K562 (cell line): ENCODE measurements around the gene RDH13. TPM values are rescaled to one million over a fixed set of nuclear protein-coding genes. Genes with fewer than 3 reads are reported as not detected.
A peak's percentile ranks its signal among the peaks of the same experiment; 100 is the strongest.

Experiments used
- CEBPB ChIP-seq: fragments of 450-650 bp; IDR thresholded peaks from 2 replicates; pipeline ENCODE4 v1.6.1; 2016; ENCODE audit warnings: missing genetic modification characterization, missing compliant biosample characterization
- CREM ChIP-seq: IDR thresholded peaks from 2 replicates; pipeline ENCODE4 v1.6.1; 2014; ENCODE audit warnings: antibody characterized with exemption, low read depth
- CSDE1 ChIP-seq, 2 experiments: fragments of 450-650 bp; IDR thresholded peaks; 2 replicates each; pipeline ENCODE4 v1.6.1; 2016; ENCODE audit warnings: mild to moderate bottlenecking in 1 of 2
- JUND ChIP-seq, 2 experiments: IDR thresholded peaks; 2 replicates in 1 of 2; 3 replicates in 1 of 2; pipeline ENCODE4 v1.6.1; 2011; ENCODE audit warnings: borderline replicate concordance in 2 of 2, low read depth in 2 of 2, low read length in 2 of 2, improper control_type of control experiment in 1 of 2, missing biosample characterization in 1 of 2, missing genetic modification characterization in 1 of 2, missing genetic modification reagents in 1 of 2
- MTA3 ChIP-seq: fragments of 450-650 bp; formaldehyde crosslinking; IDR thresholded peaks from 2 replicates; pipeline ENCODE4 v1.6.1; 2017; ENCODE audit warnings: mild to moderate bottlenecking, borderline replicate concordance
- POLR2G ChIP-seq: fragments of 200-400 bp; formaldehyde crosslinking; IDR thresholded peaks from 2 replicates; pipeline ENCODE4 v1.6.1; 2017; ENCODE audit warnings: low read depth, mild to moderate bottlenecking, antibody characterized with exemption, low read length, moderate library complexity
- POLR2H ChIP-seq: IDR thresholded peaks from 2 replicates; pipeline ENCODE4 v1.6.1; 2016; ENCODE audit warnings: missing genetic modification characterization, low read depth, mild to moderate bottlenecking, control low read depth, missing compliant biosample characterization, moderate library complexity
- SAFB ChIP-seq: fragments of 200-400 bp; formaldehyde crosslinking; IDR thresholded peaks from 2 replicates; pipeline ENCODE4 v1.6.1; 2017; ENCODE audit warnings: low read depth, low read length, borderline replicate concordance
- ZNF584 ChIP-seq: fragments of 200-800 bp; sonication (Bioruptor generic); IDR thresholded peaks from 2 replicates; pipeline ENCODE4 v1.6.1; 2016; ENCODE audit warnings: low read depth, mild to moderate bottlenecking, missing genetic modification characterization, missing compliant biosample characterization
- polyA plus RNA-seq, 8 experiments: library from polyadenylated mRNA; depleted of rRNA in 4 of 8; stranded (reverse) in 5 of 8; unstranded in 3 of 8; fragments of >200 nt; fragmentation: Nextera tagmentation in 2 of 8; fragmentation: Illumina TruSeq in 1 of 8; extraction: Ambion mirVana in 2 of 8; extraction: Trizol in 1 of 8; gene quantifications; 2 replicates each; pipeline versions ENCODE4 v1.2.1 to v1.2.3, GENCODE V29; 2011 to 2014; ENCODE audit warnings: inconsistent platforms in 1 of 8, missing spikeins in 1 of 8
- total RNA-seq, 7 experiments: library from RNA; depleted of rRNA in 6 of 7; stranded (reverse); fragments of >200 nt in 6 of 7; fragmentation: Illumina TruSeq in 2 of 7; extraction: Trizol in 2 of 7; gene quantifications; 2 replicates each; pipeline versions ENCODE4 v1.2.1 to v1.2.3, GENCODE V29; 2011 to 2021; ENCODE audit warnings: low replicate concordance in 1 of 7
- TF ChIP-seq, protein P1 (sequence below): fragments of 450-650 bp; IDR thresholded peaks from 2 replicates; pipeline ENCODE4 v1.6.1; 2016; ENCODE audit warnings: low read depth
- TF ChIP-seq, protein P2 (sequence below): fragments of 450-650 bp; IDR thresholded peaks from 2 replicates; pipeline ENCODE4 v1.6.1; 2014; ENCODE audit warnings: low read depth, mild to moderate bottlenecking, moderate library complexity, borderline replicate concordance
- TF ChIP-seq, protein P3 (sequence below): fragments of 200-800 bp; sonication (Bioruptor generic); IDR thresholded peaks from 2 replicates; pipeline ENCODE4 v1.6.1; 2017; ENCODE audit warnings: missing genetic modification characterization, missing compliant biosample characterization
- TF ChIP-seq, protein P4 (sequence below): fragments of 450-650 bp; formaldehyde crosslinking; IDR thresholded peaks from 2 replicates; pipeline ENCODE4 v1.4.0; 2022; ENCODE audit warnings: missing genetic modification characterization

RDH13 gene
- total and polyA plus RNA-seq, 9 of the 15 experiments (the other 6 are each of a cell fraction or from before 2014, with no cell fraction given) = 7.5 to 70.3 (median 39.5) TPM

DNA sequence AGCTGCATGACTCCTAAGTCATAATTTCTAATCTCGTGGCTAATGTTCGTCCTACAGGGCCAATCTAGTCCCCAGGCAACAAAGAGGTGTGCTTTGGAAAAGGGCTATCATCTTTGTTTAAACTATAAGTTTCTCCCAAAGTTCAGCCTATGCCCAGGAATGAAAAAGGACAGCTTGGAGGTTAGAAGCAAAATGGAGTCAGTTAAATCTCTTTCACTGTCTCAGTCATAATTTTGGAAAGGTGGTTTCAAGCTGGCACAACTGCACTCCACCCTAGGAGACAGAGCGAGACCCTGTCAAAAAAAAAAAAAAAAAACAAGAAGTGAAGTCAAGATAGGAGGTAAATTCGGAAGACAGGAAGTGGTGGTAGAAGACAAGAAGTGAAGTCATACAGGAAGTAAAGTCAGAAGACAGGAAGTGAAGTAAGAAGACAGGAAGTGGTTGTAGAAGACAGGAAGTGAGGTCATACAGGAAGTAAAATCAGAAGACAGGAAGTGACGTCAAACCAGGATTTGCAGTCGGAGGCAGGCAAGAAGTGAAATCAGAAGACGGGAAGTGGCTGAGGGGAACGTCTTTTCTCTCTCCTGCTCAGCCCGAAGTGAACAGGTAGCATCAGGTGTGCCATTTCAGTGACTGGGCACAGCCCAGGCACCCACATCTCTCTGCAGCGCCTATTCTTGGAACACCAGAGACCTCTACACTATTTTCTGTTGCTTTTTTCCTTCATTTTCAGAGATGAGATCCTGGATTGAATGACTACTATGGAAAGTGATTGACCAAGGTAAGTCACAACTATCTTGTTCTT is 57.1 kb downstream of the RDH13 start (continued):
- TF ChIP-seq, protein P1, sequence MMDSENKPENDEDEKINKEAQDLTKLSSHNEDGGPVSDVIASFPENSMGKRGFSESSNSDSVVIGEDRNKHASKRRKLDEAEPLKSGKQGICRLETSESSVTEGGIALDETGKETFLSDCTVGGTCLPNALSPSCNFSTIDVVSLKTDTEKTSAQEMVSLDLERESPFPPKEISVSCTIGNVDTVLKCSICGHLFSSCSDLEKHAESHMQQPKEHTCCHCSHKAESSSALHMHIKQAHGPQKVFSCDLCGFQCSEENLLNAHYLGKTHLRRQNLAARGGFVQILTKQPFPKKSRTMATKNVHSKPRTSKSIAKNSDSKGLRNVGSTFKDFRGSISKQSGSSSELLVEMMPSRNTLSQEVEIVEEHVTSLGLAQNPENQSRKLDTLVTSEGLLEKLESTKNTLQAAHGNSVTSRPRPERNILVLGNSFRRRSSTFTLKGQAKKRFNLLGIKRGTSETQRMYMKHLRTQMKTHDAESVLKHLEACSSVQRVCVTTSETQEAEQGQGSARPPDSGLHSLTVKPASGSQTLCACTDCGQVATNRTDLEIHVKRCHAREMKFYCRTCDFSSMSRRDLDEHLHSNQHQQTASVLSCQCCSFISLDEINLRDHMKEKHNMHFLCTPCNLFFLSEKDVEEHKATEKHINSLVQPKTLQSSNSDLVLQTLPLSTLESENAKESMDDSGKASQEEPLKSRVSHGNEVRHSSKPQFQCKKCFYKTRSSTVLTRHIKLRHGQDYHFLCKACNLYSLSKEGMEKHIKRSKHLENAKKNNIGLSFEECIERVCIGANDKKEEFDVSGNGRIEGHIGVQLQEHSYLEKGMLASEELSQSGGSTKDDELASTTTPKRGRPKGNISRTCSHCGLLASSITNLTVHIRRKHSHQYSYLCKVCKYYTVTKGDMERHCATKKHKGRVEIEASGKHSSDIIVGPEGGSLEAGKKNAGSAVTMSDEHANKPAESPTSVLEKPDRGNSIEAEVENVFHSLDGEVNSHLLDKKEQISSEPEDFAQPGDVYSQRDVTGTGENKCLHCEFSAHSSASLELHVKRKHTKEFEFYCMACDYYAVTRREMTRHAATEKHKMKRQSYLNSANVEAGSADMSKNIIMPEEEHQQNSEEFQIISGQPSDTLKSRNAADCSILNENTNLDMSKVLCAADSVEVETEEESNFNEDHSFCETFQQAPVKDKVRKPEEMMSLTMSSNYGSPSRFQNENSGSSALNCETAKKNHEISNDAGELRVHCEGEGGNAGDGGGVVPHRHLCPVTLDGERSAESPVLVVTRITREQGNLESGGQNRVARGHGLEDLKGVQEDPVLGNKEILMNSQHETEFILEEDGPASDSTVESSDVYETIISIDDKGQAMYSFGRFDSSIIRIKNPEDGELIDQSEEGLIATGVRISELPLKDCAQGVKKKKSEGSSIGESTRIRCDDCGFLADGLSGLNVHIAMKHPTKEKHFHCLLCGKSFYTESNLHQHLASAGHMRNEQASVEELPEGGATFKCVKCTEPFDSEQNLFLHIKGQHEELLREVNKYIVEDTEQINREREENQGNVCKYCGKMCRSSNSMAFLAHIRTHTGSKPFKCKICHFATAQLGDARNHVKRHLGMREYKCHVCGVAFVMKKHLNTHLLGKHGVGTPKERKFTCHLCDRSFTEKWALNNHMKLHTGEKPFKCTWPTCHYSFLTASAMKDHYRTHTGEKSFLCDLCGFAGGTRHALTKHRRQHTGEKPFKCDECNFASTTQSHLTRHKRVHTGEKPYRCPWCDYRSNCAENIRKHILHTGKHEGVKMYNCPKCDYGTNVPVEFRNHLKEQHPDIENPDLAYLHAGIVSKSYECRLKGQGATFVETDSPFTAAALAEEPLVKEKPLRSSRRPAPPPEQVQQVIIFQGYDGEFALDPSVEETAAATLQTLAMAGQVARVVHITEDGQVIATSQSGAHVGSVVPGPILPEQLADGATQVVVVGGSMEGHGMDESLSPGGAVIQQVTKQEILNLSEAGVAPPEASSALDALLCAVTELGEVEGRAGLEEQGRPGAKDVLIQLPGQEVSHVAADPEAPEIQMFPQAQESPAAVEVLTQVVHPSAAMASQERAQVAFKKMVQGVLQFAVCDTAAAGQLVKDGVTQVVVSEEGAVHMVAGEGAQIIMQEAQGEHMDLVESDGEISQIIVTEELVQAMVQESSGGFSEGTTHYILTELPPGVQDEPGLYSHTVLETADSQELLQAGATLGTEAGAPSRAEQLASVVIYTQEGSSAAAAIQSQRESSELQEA = peak; percentile 48; the same call in 1 of the 2 replicates
- TF ChIP-seq, protein P2, sequence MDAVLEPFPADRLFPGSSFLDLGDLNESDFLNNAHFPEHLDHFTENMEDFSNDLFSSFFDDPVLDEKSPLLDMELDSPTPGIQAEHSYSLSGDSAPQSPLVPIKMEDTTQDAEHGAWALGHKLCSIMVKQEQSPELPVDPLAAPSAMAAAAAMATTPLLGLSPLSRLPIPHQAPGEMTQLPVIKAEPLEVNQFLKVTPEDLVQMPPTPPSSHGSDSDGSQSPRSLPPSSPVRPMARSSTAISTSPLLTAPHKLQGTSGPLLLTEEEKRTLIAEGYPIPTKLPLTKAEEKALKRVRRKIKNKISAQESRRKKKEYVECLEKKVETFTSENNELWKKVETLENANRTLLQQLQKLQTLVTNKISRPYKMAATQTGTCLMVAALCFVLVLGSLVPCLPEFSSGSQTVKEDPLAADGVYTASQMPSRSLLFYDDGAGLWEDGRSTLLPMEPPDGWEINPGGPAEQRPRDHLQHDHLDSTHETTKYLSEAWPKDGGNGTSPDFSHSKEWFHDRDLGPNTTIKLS = peak; percentile 87
- TF ChIP-seq POLR2H (tag) = peak; percentile 97
- TF ChIP-seq, protein P3, sequence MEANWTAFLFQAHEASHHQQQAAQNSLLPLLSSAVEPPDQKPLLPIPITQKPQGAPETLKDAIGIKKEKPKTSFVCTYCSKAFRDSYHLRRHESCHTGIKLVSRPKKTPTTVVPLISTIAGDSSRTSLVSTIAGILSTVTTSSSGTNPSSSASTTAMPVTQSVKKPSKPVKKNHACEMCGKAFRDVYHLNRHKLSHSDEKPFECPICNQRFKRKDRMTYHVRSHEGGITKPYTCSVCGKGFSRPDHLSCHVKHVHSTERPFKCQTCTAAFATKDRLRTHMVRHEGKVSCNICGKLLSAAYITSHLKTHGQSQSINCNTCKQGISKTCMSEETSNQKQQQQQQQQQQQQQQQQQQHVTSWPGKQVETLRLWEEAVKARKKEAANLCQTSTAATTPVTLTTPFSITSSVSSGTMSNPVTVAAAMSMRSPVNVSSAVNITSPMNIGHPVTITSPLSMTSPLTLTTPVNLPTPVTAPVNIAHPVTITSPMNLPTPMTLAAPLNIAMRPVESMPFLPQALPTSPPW = peak; percentile 43
- TF ChIP-seq CEBPB (tag) = 0 out of 2 replicates have a peak, but pooled peaks have one; percentile 44
- peak; percentile 68 for TF ChIP-seq ZNF584 (CRISPR knock-in tag)
- peak; percentile 99 for TF ChIP-seq CREM
- peak; percentile 97 for TF ChIP-seq JUND (IDR thresholded peaks at IDR 0.05; ENCODE audit: borderline replicate concordance, low read depth, low read length)
- TF ChIP-seq JUND (tag; IDR thresholded peaks at IDR 0.05; ENCODE audit: borderline replicate concordance, low read depth, low read length) = peak; percentile 99
- peak in 1 of 2 experiments; percentile 72; a peak in 2 of 4 replicates for TF ChIP-seq CSDE1 (IDR thresholded peaks at IDR 0.05)
- TF ChIP-seq POLR2G = peak; percentile 68
- TF ChIP-seq, protein P4, sequence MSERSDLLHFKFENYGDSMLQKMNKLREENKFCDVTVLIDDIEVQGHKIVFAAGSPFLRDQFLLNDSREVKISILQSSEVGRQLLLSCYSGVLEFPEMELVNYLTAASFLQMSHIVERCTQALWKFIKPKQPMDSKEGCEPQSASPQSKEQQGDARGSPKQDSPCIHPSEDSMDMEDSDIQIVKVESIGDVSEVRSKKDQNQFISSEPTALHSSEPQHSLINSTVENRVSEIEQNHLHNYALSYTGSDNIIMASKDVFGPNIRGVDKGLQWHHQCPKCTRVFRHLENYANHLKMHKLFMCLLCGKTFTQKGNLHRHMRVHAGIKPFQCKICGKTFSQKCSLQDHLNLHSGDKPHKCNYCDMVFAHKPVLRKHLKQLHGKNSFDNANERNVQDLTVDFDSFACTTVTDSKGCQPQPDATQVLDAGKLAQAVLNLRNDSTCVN (CRISPR knock-in tag) = peak; percentile 97
- no peak for TF ChIP-seq SAFB
- peak; percentile 97 for TF ChIP-seq MTA3
